Neural cell (in vitro differentiated cells): ENCODE results near the gene UPB1. TPM values are rescaled to one million over a fixed set of nuclear protein-coding genes. Genes with fewer than 3 reads are reported as not detected.
"Not testable (repeated sequence)": the region's sequence is repeated elsewhere in the genome, so short reads cannot be mapped to it uniquely, and the experiment has no call there.

ENCODE experiments used
- H2AFZ ChIP-seq: fragments of 200-600, 300-800 bp; sonication (generic), shearing (Covaris generic); 2 replicates; pipeline ENCODE4 v1.6.0; 2014; ENCODE audit warnings: low read depth, mild to moderate bottlenecking, antibody characterized with exemption, low read length, moderate library complexity
- H3F3A ChIP-seq: fragments of 200-600 bp; shearing (Covaris generic); 2 replicates; pipeline ENCODE4 v1.6.1; 2016; ENCODE audit warnings: mild to moderate bottlenecking, moderate library complexity, mixed read lengths, antibody characterized with exemption, low read length; ENCODE audit not compliant: insufficient read depth, poor library complexity, severe bottlenecking
- H3K27ac ChIP-seq: fragments of 200-600, 300-800 bp; sonication (generic), shearing (Covaris generic); 2 replicates; pipeline ENCODE4 v1.5.1; 2014; ENCODE audit warnings: mild to moderate bottlenecking, low read length, moderate library complexity
- H3K27me3 ChIP-seq: fragments of 300-800, 200-600 bp; sonication (generic), shearing (Covaris generic); 2 replicates; pipeline ENCODE4 v1.6.0; 2014; ENCODE audit warnings: mild to moderate bottlenecking, low read depth, low read length, moderate library complexity; ENCODE audit not compliant: insufficient read depth
- H3K36me3 ChIP-seq: fragments of 300-800, 200-600 bp; sonication (generic), shearing (Covaris generic); 2 replicates; pipeline ENCODE4 v1.5.1; 2014; ENCODE audit warnings: mild to moderate bottlenecking, antibody characterized with exemption, low read length, moderate library complexity; ENCODE audit not compliant: insufficient read depth
- H3K4me2 ChIP-seq: fragments of 300-800, 200-600 bp; sonication (generic), shearing (Covaris generic); 2 replicates; pipeline ENCODE4 v1.6.0; 2014; ENCODE audit warnings: mild to moderate bottlenecking, low read length
- H3K4me3 ChIP-seq: fragments of 300-800, 200-600 bp; sonication (generic), shearing (Covaris generic); 2 replicates; pipeline ENCODE4 v1.5.1; 2014; ENCODE audit warnings: mild to moderate bottlenecking, low read length, moderate library complexity
- H3K79me2 ChIP-seq: fragments of 200-600 bp; shearing (Covaris generic); replicated peaks from 2 replicates; pipeline ENCODE4 v1.6.0; 2014; ENCODE audit warnings: mild to moderate bottlenecking, low read length, moderate library complexity; ENCODE audit not compliant: insufficient read depth
- H3K9ac ChIP-seq: fragments of 300-800, 200-600 bp; sonication (generic), shearing (Covaris generic); 2 replicates; pipeline ENCODE4 v1.6.1; 2016; ENCODE audit warnings: mild to moderate bottlenecking, low read length, mixed read lengths
- H3K9me2 ChIP-seq: fragments of 200-600 bp; shearing (Covaris generic); 2 replicates; pipeline ENCODE4 v1.6.1; 2016; ENCODE audit warnings: mild to moderate bottlenecking, low read length, mixed read lengths; ENCODE audit not compliant: insufficient read depth
- H3K9me3 ChIP-seq: fragments of 200-600, 300-800 bp; sonication (generic), shearing (Covaris generic); 2 replicates; pipeline ENCODE4 v1.6.1; 2016; ENCODE audit warnings: mild to moderate bottlenecking, mixed run types, low read length, moderate library complexity, mixed read lengths
- H4K20me1 ChIP-seq: fragments of 200-600 bp; shearing (Covaris generic); 2 replicates; pipeline ENCODE4 v1.6.1; 2016; ENCODE audit warnings: mild to moderate bottlenecking, mixed run types; ENCODE audit not compliant: insufficient read depth
- CTCF ChIP-seq: fragments of 450-650 bp; IDR thresholded peaks from 2 replicates; pipeline ENCODE4 v1.5.1; 2014; ENCODE audit warnings: antibody characterized with exemption, mild to moderate bottlenecking, moderate library complexity; ENCODE audit not compliant: poor library complexity, severe bottlenecking
- EP300 ChIP-seq: fragments of 450-650 bp; conservative IDR thresholded peaks from 2 replicates; pipeline ENCODE4 v1.6.1; 2014; ENCODE audit warnings: antibody characterized with exemption, mild to moderate bottlenecking, moderate library complexity; ENCODE audit not compliant: poor library complexity, severe bottlenecking
- EZH2 ChIP-seq: fragments of 200-600, 300-800 bp; shearing (Covaris generic), sonication (generic); IDR thresholded peaks from 2 replicates; pipeline ENCODE4 v1.6.1; 2014; ENCODE audit warnings: antibody characterized with exemption, low read length, borderline replicate concordance, mild to moderate bottlenecking; ENCODE audit not compliant: insufficient read depth, poor library complexity, severe bottlenecking
- MXI1 ChIP-seq: fragments of 450-650 bp; conservative IDR thresholded peaks from 2 replicates; pipeline ENCODE4 v1.6.1; 2014; ENCODE audit warnings: antibody characterized with exemption, mild to moderate bottlenecking; ENCODE audit not compliant: poor library complexity, severe bottlenecking
- POLR2AphosphoS5 ChIP-seq: IDR thresholded peaks from 2 replicates; pipeline ENCODE4 v1.6.1; 2012
- RAD21 ChIP-seq: fragments of 450-650 bp; conservative IDR thresholded peaks from 2 replicates; pipeline ENCODE4 v1.6.1; 2014; ENCODE audit warnings: antibody characterized with exemption, mild to moderate bottlenecking, moderate library complexity
- SMC3 ChIP-seq: fragments of 450-650 bp; conservative IDR thresholded peaks from 2 replicates; pipeline ENCODE4 v1.6.1; 2014; ENCODE audit warnings: antibody characterized with exemption, mild to moderate bottlenecking, moderate library complexity; ENCODE audit not compliant: poor library complexity
- TAF1 ChIP-seq: IDR thresholded peaks from 2 replicates; pipeline ENCODE4 v1.6.1; 2012; ENCODE audit warnings: low read depth
- polyA plus RNA-seq: library from polyadenylated mRNA; depleted of rRNA; stranded (reverse); fragments of >200 nt; gene quantifications from 2 replicates; pipeline ENCODE4 v1.2.3, GENCODE V29; 2014
- TF ChIP-seq, protein P1 (sequence below): IDR thresholded peaks from 2 replicates; pipeline ENCODE4 v1.6.1; 2012; ENCODE audit warnings: borderline replicate concordance

Gene UPB1
- polyA plus RNA-seq, 1 donor from 2014 or later, result 0.12 TPM

- H3K27ac ChIP-seq, H2AFZ ChIP-seq, H3K27me3 ChIP-seq, H3K9me2 ChIP-seq, H3K36me3 ChIP-seq, H3K9me3 ChIP-seq, H4K20me1 ChIP-seq, H3K4me2 ChIP-seq, H3K9ac ChIP-seq, H3F3A ChIP-seq: not testable (repeated sequence)
- H3K79me2 ChIP-seq, result peaks cover 41% of the 10 kb centered on the region
- H3K4me3 ChIP-seq, result peak overlapping the region; percentile 76
These were observed 57.6 kb downstream of the UPB1 start for GRCh38 chr22:24552503-24553286.

DNA sequence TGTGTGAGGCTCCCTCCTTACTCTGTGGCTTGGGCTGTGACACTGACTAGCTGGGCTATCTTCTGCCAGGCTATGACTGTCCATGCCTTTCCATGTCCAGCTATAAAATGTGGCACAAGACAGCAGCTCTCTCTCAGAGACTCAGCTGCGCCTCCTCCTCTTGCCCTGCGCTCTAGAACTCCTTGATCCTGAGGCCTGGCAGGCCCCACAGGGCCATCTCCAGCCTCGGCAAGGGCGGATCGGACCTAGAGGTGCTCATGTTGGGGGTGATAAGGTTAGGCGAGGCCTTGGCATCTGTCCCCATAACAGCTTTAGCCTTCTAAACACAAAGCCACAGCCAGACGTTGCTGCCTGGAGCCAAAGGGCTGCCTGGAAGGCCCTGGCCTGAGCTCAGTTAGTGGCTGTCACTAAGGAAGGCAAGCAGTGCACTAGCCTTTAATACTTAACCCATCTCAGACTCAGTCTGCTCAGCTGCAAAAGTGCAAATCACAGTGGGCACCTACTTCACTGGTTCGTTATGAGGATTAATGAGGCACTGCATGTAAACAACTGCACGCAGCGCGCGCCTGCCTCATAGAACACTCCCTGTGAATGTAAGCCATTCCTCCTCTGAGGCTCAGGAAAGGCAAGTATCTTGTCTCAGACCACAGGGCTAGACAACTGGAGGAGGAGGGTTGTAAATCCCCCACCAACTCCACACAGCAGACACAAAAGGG lies 58.6 kb downstream of the UPB1 start:
- Histone ChIP-seq H2AFZ (no peak overlapping the region), H3K9me2 (no peaks in the 10 kb centered on the region), H3K4me2 (peak overlapping the region; percentile 75), H3K4me3 (peak overlapping the region; percentile 76), H3K79me2 (peaks cover 52% of the 10 kb centered on the region), H3K9ac (peak overlapping the region; percentile 81), H3K36me3 (peaks cover 6% of the 10 kb centered on the region), H3K9me3 (no peaks in the 10 kb centered on the region), H3F3A (no peaks in the 10 kb centered on the region), H3K27me3 (no peaks in the 10 kb centered on the region), H4K20me1 (no peaks in the 10 kb centered on the region), H3K27ac (no peak overlapping the region)
- TF ChIP-seq RAD21 (no peak), TAF1 (no peak), SMC3 (no peak), CTCF (no peak), EZH2 (no peak), EP300 (no peak), MXI1 (no peak), POLR2AphosphoS5 (no peak)
- TF ChIP-seq, protein P1, sequence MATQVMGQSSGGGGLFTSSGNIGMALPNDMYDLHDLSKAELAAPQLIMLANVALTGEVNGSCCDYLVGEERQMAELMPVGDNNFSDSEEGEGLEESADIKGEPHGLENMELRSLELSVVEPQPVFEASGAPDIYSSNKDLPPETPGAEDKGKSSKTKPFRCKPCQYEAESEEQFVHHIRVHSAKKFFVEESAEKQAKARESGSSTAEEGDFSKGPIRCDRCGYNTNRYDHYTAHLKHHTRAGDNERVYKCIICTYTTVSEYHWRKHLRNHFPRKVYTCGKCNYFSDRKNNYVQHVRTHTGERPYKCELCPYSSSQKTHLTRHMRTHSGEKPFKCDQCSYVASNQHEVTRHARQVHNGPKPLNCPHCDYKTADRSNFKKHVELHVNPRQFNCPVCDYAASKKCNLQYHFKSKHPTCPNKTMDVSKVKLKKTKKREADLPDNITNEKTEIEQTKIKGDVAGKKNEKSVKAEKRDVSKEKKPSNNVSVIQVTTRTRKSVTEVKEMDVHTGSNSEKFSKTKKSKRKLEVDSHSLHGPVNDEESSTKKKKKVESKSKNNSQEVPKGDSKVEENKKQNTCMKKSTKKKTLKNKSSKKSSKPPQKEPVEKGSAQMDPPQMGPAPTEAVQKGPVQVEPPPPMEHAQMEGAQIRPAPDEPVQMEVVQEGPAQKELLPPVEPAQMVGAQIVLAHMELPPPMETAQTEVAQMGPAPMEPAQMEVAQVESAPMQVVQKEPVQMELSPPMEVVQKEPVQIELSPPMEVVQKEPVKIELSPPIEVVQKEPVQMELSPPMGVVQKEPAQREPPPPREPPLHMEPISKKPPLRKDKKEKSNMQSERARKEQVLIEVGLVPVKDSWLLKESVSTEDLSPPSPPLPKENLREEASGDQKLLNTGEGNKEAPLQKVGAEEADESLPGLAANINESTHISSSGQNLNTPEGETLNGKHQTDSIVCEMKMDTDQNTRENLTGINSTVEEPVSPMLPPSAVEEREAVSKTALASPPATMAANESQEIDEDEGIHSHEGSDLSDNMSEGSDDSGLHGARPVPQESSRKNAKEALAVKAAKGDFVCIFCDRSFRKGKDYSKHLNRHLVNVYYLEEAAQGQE, result no peak
